H9 (cell line): ENCODE data around the gene C10orf88. TPM values are rescaled to one million over a fixed set of nuclear protein-coding genes. Genes with fewer than 3 reads are reported as not detected.

Experiments
- DNase-seq: peaks from one replicate; pipeline ENCODE4 v3.0.0-alpha.2; 2017
- H2AFZ ChIP-seq: one replicate; pipeline ENCODE4 v1.6.1; 2013; ENCODE audit warnings: mild to moderate bottlenecking, low read length, control low read depth, moderate library complexity
- H2AK5ac ChIP-seq: 2 replicates; pipeline ENCODE4 v1.6.1; 2013; ENCODE audit warnings: low read length, control low read depth, mixed read lengths; ENCODE audit not compliant: insufficient read length
- H2BK120ac ChIP-seq: one replicate; pipeline ENCODE4 v1.6.1; 2013; ENCODE audit warnings: low read depth, mild to moderate bottlenecking, low read length, control low read depth, inconsistent platforms; ENCODE audit not compliant: poor library complexity, severe bottlenecking
- H2BK12ac ChIP-seq: 2 replicates; pipeline ENCODE4 v1.6.1; 2013; ENCODE audit warnings: low read length, control low read depth, mixed read lengths, low read depth; ENCODE audit not compliant: insufficient read length
- H2BK15ac ChIP-seq: 2 replicates; pipeline ENCODE4 v1.6.1; 2013; ENCODE audit warnings: low read depth, low read length, control low read depth
- H2BK20ac ChIP-seq: one replicate; pipeline ENCODE4 v1.6.1; 2013; ENCODE audit warnings: low read depth, mild to moderate bottlenecking, low read length, control low read depth, inconsistent platforms; ENCODE audit not compliant: poor library complexity, severe bottlenecking
- H2BK5ac ChIP-seq: 2 replicates; pipeline ENCODE4 v1.6.1; 2013; ENCODE audit warnings: low read length, control low read depth, mixed read lengths; ENCODE audit not compliant: insufficient read length
- H3K14ac ChIP-seq: 2 replicates; pipeline ENCODE4 v1.6.1; 2013; ENCODE audit warnings: low read length, control low read depth; ENCODE audit not compliant: insufficient read depth
- H3K18ac ChIP-seq: 2 replicates; pipeline ENCODE4 v1.6.1; 2013; ENCODE audit warnings: low read depth, mild to moderate bottlenecking, mixed read lengths, low read length, control low read depth; ENCODE audit not compliant: insufficient read length
- H3K23ac ChIP-seq: 2 replicates; pipeline ENCODE4 v1.6.1; 2013; ENCODE audit warnings: low read length, control low read depth, mixed read lengths, low read depth; ENCODE audit not compliant: insufficient read length
- H3K23me2 ChIP-seq: 2 replicates; pipeline ENCODE4 v1.6.1; 2013; ENCODE audit warnings: low read depth, mild to moderate bottlenecking, mixed read lengths, low read length, control low read depth; ENCODE audit not compliant: insufficient read length, poor library complexity, severe bottlenecking
- H3K27ac ChIP-seq: 2 replicates; pipeline ENCODE4 v1.5.1; 2013; ENCODE audit warnings: low read length, control low read depth, mixed read lengths, low read depth; ENCODE audit not compliant: insufficient read length
- H3K27me3 ChIP-seq: 2 replicates; pipeline ENCODE4 v1.6.1; 2013; ENCODE audit warnings: low read length, control low read depth, inconsistent platforms; ENCODE audit not compliant: insufficient read depth
- H3K4ac ChIP-seq: 2 replicates; pipeline ENCODE4 v1.6.1; 2013; ENCODE audit warnings: low read depth, mild to moderate bottlenecking, control low read depth, inconsistent platforms, low read length, moderate library complexity
- H3K4me1 ChIP-seq: 2 replicates; pipeline ENCODE4 v1.6.1; 2013; ENCODE audit warnings: low read length, control low read depth, inconsistent platforms; ENCODE audit not compliant: insufficient read depth
- H3K4me2 ChIP-seq: 2 replicates; pipeline ENCODE4 v1.6.1; 2013; ENCODE audit warnings: low read length, control low read depth, mixed read lengths; ENCODE audit not compliant: insufficient read length, insufficient read depth
- H3K56ac ChIP-seq: 2 replicates; pipeline ENCODE4 v1.6.1; 2013; ENCODE audit warnings: low read depth, mild to moderate bottlenecking, mixed read lengths, low read length, control low read depth; ENCODE audit not compliant: insufficient read length
- H3K79me1 ChIP-seq: 2 replicates; pipeline ENCODE4 v1.6.1; 2013; ENCODE audit warnings: low read depth, mild to moderate bottlenecking, moderate library complexity, low read length, control low read depth, inconsistent platforms; ENCODE audit not compliant: insufficient read depth, poor library complexity, severe bottlenecking
- H3K79me2 ChIP-seq: 2 replicates; pipeline ENCODE4 v1.6.1; 2013; ENCODE audit warnings: low read length, control low read depth, inconsistent platforms; ENCODE audit not compliant: insufficient read depth
- H3K9ac ChIP-seq: 2 replicates; pipeline ENCODE4 v1.6.1; 2013; ENCODE audit warnings: low read length, control low read depth, mixed read lengths; ENCODE audit not compliant: insufficient read length; ENCODE audit errors: extremely low read depth
- H3K9me3 ChIP-seq: one replicate; pipeline ENCODE4 v1.6.1; 2013; ENCODE audit warnings: low read depth, low read length, inconsistent platforms; ENCODE audit not compliant: control insufficient read depth
- H3T11ph ChIP-seq: one replicate; pipeline ENCODE4 v1.6.1; 2013; ENCODE audit warnings: mild to moderate bottlenecking, low read length, control low read depth, inconsistent platforms
- H4K20me1 ChIP-seq: one replicate; pipeline ENCODE4 v1.6.1; 2013; ENCODE audit not compliant: control insufficient read depth, insufficient read length, insufficient read depth
- H4K5ac ChIP-seq: 2 replicates; pipeline ENCODE4 v1.6.1; 2013; ENCODE audit warnings: low read depth, mild to moderate bottlenecking, mixed read lengths, low read length, control low read depth; ENCODE audit not compliant: insufficient read length
- H4K8ac ChIP-seq: replicated peaks from 2 replicates; pipeline ENCODE4 v1.6.1; 2013; ENCODE audit warnings: low read length, control low read depth, mixed read lengths, low read depth; ENCODE audit not compliant: insufficient read length
- H4K91ac ChIP-seq: 2 replicates; pipeline ENCODE4 v1.6.1; 2013; ENCODE audit warnings: low read depth, mild to moderate bottlenecking, moderate library complexity, mixed read lengths, low read length, control low read depth; ENCODE audit not compliant: insufficient read length
- H3K27ac Mint-ChIP-seq, 3 experiments: 2 replicates in 2 of 3; 3 replicates in 1 of 3; pipeline ENCODE4 v1.8.0; 2020 to 2021; ENCODE audit warnings: mixed read lengths in 3 of 3, mild to moderate bottlenecking in 1 of 3, moderate library complexity in 1 of 3
- H3K27me3 Mint-ChIP-seq: 2 replicates; pipeline ENCODE4 v1.8.0; 2021; ENCODE audit warnings: low read depth, mild to moderate bottlenecking, moderate library complexity, mixed read lengths
- H3K36me3 Mint-ChIP-seq, 3 experiments: 2 replicates in 2 of 3; 3 replicates in 1 of 3; pipeline ENCODE4 v1.8.0; 2020 to 2021; ENCODE audit warnings: low read depth in 3 of 3, mixed read lengths in 3 of 3; ENCODE audit not compliant: insufficient read depth in 1 of 3
- H3K4me1 Mint-ChIP-seq, 2 experiments: 2 replicates each; pipeline ENCODE4 v1.8.0; 2020; ENCODE audit warnings: mixed read lengths in 2 of 2
- H3K4me3 Mint-ChIP-seq, 2 experiments: 2 replicates in 1 of 2; 3 replicates in 1 of 2; pipeline ENCODE4 v1.8.0; 2020 to 2021; ENCODE audit warnings: mild to moderate bottlenecking in 2 of 2, mixed read lengths in 2 of 2, moderate library complexity in 1 of 2
- H3K9me3 Mint-ChIP-seq, 2 experiments: 2 replicates in 1 of 2; 3 replicates in 1 of 2; pipeline ENCODE4 v1.8.0; 2020; ENCODE audit warnings: mild to moderate bottlenecking in 2 of 2, mixed read lengths in 2 of 2, moderate library complexity in 1 of 2
- WGBS: extraction: QIAGEN DNeasy Blood & Tissue Kit; methylation state at CpG from one replicate; pipeline ENCODE4 v1.1.7; 2013; ENCODE audit warnings: missing lambda C conversion rate, low lambda C conversion rate, mixed read lengths; ENCODE audit not compliant: insufficient read length; ENCODE audit errors: extremely low coverage; 5-methylcytosine and 5-hydroxymethylcytosine counted together
- total RNA-seq: library from RNA; stranded (reverse); gene quantifications from 2 replicates; pipeline ENCODE4 v1.2.1, GENCODE V29; 2021
- TF ChIP-seq, protein P1 (sequence below): fragments of 200-600 bp; sonication (generic); conservative IDR thresholded peaks from 3 replicates; pipeline ENCODE4 v1.8.0; 2021; ENCODE audit warnings: antibody characterized with exemption, mild to moderate bottlenecking

The C10orf88 gene
- total RNA-seq, 1 experiment from 2014 or later: 11.7 TPM

DNA sequence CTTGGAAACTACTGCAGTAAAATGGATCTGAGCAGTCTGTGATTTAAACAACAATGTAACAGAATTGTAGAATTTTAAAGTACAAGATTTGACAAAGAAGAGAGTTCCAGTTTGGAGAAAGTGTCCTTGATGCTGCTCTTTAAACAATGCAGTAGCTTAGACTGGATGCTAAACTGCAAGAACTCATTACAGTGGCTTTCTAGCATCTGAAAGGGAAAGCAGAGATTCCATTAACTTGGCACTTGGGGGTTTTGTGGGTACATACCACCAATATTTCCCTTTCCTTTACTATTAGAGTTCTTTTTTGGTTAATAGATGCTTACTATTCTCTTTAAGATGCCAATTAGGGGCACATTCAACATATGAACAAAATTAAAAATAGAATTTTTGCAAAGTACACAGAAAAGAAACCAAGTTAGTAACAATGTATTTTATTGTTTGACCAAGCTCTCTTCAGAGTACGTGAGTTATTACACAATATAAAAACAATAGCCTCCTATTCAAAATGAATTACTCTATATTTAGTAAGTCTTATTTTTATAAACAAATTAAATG is 38.1 kb upstream of the C10orf88 start:
- no peaks in the 10 kb centered on the region for H4K20me1 ChIP-seq
- no peak overlapping the region for H4K8ac ChIP-seq
- H2BK120ac ChIP-seq: no peak overlapping the region
- no peaks in the 10 kb centered on the region for H3K27me3 Mint-ChIP-seq
- no peak overlapping the region for H3K23ac ChIP-seq
- no peaks in the 10 kb centered on the region for H3K79me1 ChIP-seq
- H2BK15ac ChIP-seq: no peak overlapping the region
- H3K18ac ChIP-seq: no peak overlapping the region
- no peak overlapping the region for H3K4ac ChIP-seq
- no peak overlapping the region for H3K4me3 Mint-ChIP-seq
- H3T11ph ChIP-seq: no peak overlapping the region
- H3K4me1 Mint-ChIP-seq: no peaks in the 10 kb centered on the region
- no peak overlapping the region for H3K4me2 ChIP-seq
- no peak overlapping the region for H2AK5ac ChIP-seq
- H2BK20ac ChIP-seq: no peak overlapping the region
- H3K36me3 Mint-ChIP-seq: peaks cover 0 to 30% (median 23%) of the 10 kb centered on the region in 3 experiments; a peak in 4 of 7 replicates
- no peaks in the 10 kb centered on the region for H3K9me3 ChIP-seq
- H3K4me1 ChIP-seq: no peaks in the 10 kb centered on the region
- H2BK5ac ChIP-seq: no peak overlapping the region
- no peak overlapping the region for H3K27ac Mint-ChIP-seq
- H3K79me2 ChIP-seq: no peaks in the 10 kb centered on the region
- TF ChIP-seq, protein P1, sequence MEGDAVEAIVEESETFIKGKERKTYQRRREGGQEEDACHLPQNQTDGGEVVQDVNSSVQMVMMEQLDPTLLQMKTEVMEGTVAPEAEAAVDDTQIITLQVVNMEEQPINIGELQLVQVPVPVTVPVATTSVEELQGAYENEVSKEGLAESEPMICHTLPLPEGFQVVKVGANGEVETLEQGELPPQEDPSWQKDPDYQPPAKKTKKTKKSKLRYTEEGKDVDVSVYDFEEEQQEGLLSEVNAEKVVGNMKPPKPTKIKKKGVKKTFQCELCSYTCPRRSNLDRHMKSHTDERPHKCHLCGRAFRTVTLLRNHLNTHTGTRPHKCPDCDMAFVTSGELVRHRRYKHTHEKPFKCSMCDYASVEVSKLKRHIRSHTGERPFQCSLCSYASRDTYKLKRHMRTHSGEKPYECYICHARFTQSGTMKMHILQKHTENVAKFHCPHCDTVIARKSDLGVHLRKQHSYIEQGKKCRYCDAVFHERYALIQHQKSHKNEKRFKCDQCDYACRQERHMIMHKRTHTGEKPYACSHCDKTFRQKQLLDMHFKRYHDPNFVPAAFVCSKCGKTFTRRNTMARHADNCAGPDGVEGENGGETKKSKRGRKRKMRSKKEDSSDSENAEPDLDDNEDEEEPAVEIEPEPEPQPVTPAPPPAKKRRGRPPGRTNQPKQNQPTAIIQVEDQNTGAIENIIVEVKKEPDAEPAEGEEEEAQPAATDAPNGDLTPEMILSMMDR: no peak
- no peak overlapping the region for H4K5ac ChIP-seq
- no peak overlapping the region for H3K27ac ChIP-seq
- no CpG with 5 or more reads among the region's 1 CpG for WGBS
- no peak overlapping the region for H2AFZ ChIP-seq
- no peak overlapping the region for H3K14ac ChIP-seq
- H4K91ac ChIP-seq: no peak overlapping the region
- no peak overlapping the region for H3K9ac ChIP-seq
- no peak overlapping the region for H2BK12ac ChIP-seq
- DNase-seq: no peak
- no peaks in the 10 kb centered on the region for H3K9me3 Mint-ChIP-seq
- no peaks in the 10 kb centered on the region for H3K23me2 ChIP-seq
- H3K27me3 ChIP-seq: no peaks in the 10 kb centered on the region
- H3K56ac ChIP-seq: no peak overlapping the region
